ENCODE measurements around the gene HRNR.

HRNR gene

DNA sequence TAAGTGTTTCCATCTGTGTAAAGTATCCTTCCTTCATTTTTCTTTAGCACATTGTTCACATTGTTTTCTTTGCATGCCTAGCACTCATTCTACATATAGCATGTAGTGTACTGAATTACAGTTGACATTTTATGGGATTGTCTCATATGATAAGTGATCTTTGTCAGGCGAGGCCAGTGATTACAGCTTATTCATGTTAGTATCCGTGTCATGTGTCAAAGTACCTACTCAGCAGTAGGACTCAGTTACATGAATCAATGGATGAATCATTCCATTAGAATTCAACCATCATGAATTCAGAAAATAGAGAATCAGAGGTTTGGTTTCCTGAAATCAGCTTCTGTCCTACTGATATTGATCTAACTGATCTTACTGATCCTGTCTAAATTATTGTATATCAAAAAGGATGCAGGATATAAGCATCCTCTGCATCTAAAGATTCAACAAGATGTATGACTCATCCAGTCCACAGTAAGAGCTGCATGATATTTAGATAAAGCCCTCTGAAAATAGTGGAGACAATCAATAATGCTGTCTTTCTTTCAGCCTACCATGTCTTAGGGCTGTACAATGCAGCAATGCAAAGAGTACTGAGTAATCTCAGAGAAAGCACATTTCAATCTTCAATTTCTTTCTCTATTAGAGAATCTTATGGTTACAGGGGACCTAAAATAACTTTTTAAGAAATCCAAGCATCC is 20.7 kb upstream of the HRNR start:
- no peaks in the 10 kb centered on the region for H4K20me1 ChIP-seq (ENCODE audit: insufficient read depth, low read length)
- H3K9me3 ChIP-seq (ENCODE audit: insufficient read depth, low read length): no peaks in the 10 kb centered on the region
- H3K9ac ChIP-seq (ENCODE audit: low read length): no peak overlapping the region
- peaks cover 28% of the 10 kb centered on the region for H3K27me3 ChIP-seq (ENCODE audit: low read depth, low read length)
- no peak overlapping the region for H3K4me3 ChIP-seq (ENCODE audit: low read length)
- H3K79me2 ChIP-seq (ENCODE audit: low read length): no peaks in the 10 kb centered on the region
- H2AFZ ChIP-seq (ENCODE audit: low read depth, low read length): no peak overlapping the region
- H3K4me1 ChIP-seq (ENCODE audit: low read length): no peaks in the 10 kb centered on the region
- H3K4me2 ChIP-seq (ENCODE audit: low read length): no peak overlapping the region
- no peak overlapping the region for H3K27ac ChIP-seq (ENCODE audit: low read length)
- TF ChIP-seq, protein P1, sequence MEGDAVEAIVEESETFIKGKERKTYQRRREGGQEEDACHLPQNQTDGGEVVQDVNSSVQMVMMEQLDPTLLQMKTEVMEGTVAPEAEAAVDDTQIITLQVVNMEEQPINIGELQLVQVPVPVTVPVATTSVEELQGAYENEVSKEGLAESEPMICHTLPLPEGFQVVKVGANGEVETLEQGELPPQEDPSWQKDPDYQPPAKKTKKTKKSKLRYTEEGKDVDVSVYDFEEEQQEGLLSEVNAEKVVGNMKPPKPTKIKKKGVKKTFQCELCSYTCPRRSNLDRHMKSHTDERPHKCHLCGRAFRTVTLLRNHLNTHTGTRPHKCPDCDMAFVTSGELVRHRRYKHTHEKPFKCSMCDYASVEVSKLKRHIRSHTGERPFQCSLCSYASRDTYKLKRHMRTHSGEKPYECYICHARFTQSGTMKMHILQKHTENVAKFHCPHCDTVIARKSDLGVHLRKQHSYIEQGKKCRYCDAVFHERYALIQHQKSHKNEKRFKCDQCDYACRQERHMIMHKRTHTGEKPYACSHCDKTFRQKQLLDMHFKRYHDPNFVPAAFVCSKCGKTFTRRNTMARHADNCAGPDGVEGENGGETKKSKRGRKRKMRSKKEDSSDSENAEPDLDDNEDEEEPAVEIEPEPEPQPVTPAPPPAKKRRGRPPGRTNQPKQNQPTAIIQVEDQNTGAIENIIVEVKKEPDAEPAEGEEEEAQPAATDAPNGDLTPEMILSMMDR (IDR thresholded peaks at IDR 0.05; ENCODE audit: low read depth, low read length): no peak
- TF ChIP-seq EZH2phosphoT487 (IDR thresholded peaks at IDR 0.05; ENCODE audit: low read depth): no peak
- no peaks in the 10 kb centered on the region for H3K36me3 ChIP-seq (replicated peaks; ENCODE audit: low read depth, low read length)

DNA sequence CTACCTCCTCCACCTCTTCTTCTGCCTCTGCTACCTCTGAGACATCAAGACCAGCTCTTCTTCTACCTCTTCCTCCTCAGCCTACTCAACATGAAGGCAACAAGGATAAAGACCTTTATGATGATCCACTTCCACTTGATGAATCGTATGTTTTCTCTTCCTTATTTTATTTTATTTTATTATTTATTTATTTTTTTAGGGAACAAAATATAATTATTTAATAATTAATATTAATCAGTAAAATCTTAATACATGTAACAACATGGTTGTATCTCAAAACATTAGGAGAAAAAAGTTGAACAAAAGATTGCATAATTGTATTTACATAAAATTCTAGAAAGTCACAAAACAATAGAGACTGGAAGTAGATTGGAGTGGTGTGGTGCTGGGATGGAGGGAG is 13.1 kb upstream of the HRNR start:
- TF ChIP-seq, protein P1 (IDR thresholded peaks at IDR 0.05; ENCODE audit: low read depth, low read length): no peak
- TF ChIP-seq EZH2phosphoT487 (IDR thresholded peaks at IDR 0.05; ENCODE audit: low read depth): no peak
- H3K4me1 ChIP-seq (ENCODE audit: low read length): no peaks in the 10 kb centered on the region
- no peaks in the 10 kb centered on the region for H3K9me3 ChIP-seq (ENCODE audit: insufficient read depth, low read length)

DNA sequence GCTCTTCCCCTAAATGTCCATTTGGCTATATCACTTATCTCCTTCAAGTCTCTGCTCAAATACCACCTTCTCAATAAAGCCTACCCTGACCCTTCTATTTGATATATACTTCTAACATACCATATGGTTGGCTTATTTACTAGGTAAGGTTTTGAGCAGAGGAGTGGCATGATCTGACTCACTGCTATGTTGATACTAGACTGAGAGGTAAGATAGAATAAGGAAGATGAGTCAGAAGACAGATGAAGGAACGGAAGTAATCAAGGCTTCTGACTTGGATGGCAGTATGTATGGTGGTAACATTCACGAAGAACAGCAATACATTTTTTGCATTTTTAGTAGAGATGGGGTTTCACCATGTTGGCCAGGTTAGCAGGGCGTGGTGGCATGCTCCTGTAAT is 4.8 kb upstream of the HRNR start:
- H3K4me3 ChIP-seq (ENCODE audit: low read length): no peak overlapping the region
- H3K9me3 ChIP-seq (ENCODE audit: insufficient read depth, low read length): no peaks in the 10 kb centered on the region
- no peaks in the 10 kb centered on the region for H3K79me2 ChIP-seq (ENCODE audit: low read length)
- no peak overlapping the region for H2AFZ ChIP-seq (ENCODE audit: low read depth, low read length)
- no peaks in the 10 kb centered on the region for H4K20me1 ChIP-seq (ENCODE audit: insufficient read depth, low read length)
- no peaks in the 10 kb centered on the region for H3K36me3 ChIP-seq (replicated peaks; ENCODE audit: low read depth, low read length)
- no peaks in the 10 kb centered on the region for H3K4me1 ChIP-seq (ENCODE audit: low read length)
- TF ChIP-seq, protein P1 (IDR thresholded peaks at IDR 0.05; ENCODE audit: low read depth, low read length): no peak
- TF ChIP-seq EZH2phosphoT487 (IDR thresholded peaks at IDR 0.05; ENCODE audit: low read depth): no peak
- no peak overlapping the region for H3K9ac ChIP-seq (ENCODE audit: low read length)
- H3K27ac ChIP-seq (ENCODE audit: low read length): no peak overlapping the region
- H3K27me3 ChIP-seq (ENCODE audit: low read depth, low read length): peaks cover 47% of the 10 kb centered on the region
- H3K4me2 ChIP-seq (ENCODE audit: low read length): no peak overlapping the region

More for the DNA sequence above, 13.1 kb upstream of the HRNR start:
- H3K27ac ChIP-seq (ENCODE audit: low read length): no peak overlapping the region
- no peak overlapping the region for H3K4me3 ChIP-seq (ENCODE audit: low read length)
- H3K9ac ChIP-seq (ENCODE audit: low read length): no peak overlapping the region
- peaks cover 21% of the 10 kb centered on the region for H3K27me3 ChIP-seq (ENCODE audit: low read depth, low read length)
- H3K4me2 ChIP-seq (ENCODE audit: low read length): no peak overlapping the region
- no peaks in the 10 kb centered on the region for H3K79me2 ChIP-seq (ENCODE audit: low read length)
- no peaks in the 10 kb centered on the region for H3K36me3 ChIP-seq (replicated peaks; ENCODE audit: low read depth, low read length)
- no peaks in the 10 kb centered on the region for H4K20me1 ChIP-seq (ENCODE audit: insufficient read depth, low read length)
- H2AFZ ChIP-seq (ENCODE audit: low read depth, low read length): no peak overlapping the region

DNA sequence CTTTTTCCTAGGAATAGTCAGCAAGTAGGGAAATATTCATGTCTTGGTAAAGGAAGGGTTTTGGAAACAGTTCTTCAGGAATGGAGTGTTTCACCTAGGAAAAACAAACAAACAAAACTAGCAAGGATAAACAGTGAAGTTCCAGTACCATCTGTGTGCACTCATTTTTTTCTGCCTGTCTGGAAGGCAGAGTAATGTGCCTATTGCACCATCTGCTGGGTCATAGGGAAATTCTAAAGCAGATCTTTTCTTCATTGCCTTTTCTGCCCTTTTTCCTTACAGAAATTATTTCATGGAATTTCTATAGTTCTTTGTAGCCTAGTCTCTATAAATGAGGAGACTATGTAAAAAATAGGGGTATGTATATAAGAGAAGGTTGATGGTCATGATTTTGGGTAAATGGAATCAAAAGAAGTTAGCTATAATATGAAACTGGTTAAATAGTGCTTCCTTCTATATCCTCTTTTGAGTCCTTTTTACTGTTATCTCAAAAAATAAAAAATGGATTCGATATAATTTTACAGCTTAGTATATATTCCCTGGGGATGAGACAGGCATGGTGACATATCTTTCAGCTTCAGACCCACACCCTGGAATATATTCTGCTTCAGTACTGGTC is 3.4 kb upstream of the HRNR start:
- Histone ChIP-seq H3K4me3 (ENCODE audit: low read length) (no peak overlapping the region), H3K79me2 (ENCODE audit: low read length) (no peaks in the 10 kb centered on the region), H3K36me3 (replicated peaks; ENCODE audit: low read depth, low read length) (no peaks in the 10 kb centered on the region), H3K27me3 (ENCODE audit: low read depth, low read length) (peaks cover 47% of the 10 kb centered on the region), H4K20me1 (ENCODE audit: insufficient read depth, low read length) (no peaks in the 10 kb centered on the region), H3K9me3 (ENCODE audit: insufficient read depth, low read length) (no peaks in the 10 kb centered on the region), H3K4me1 (ENCODE audit: low read length) (no peaks in the 10 kb centered on the region), H2AFZ (ENCODE audit: low read depth, low read length) (no peak overlapping the region), H3K27ac (ENCODE audit: low read length) (no peak overlapping the region), H3K4me2 (ENCODE audit: low read length) (no peak overlapping the region), H3K9ac (ENCODE audit: low read length) (no peak overlapping the region)
- no peak for TF ChIP-seq EZH2phosphoT487 (IDR thresholded peaks at IDR 0.05; ENCODE audit: low read depth)
- TF ChIP-seq, protein P1 (IDR thresholded peaks at IDR 0.05; ENCODE audit: low read depth, low read length): no peak
